Kidney epithelial cell (primary cell): Measurements from ENCODE around the gene MAPK8IP2. TPM values are rescaled to one million over a fixed set of nuclear protein-coding genes. Genes with fewer than 3 reads are reported as not detected.

Source experiments
- DNase-seq: peaks from one replicate; pipeline ENCODE4 v3.0.0-alpha.2; 2010; ENCODE audit warnings: low read depth
- H3K27me3 ChIP-seq: 2 replicates; pipeline ENCODE4 v1.6.0; 2011; ENCODE audit warnings: low read length; ENCODE audit not compliant: control insufficient read depth, insufficient read depth
- H3K36me3 ChIP-seq: 2 replicates; pipeline ENCODE4 v1.5.1; 2011; ENCODE audit warnings: low read length; ENCODE audit not compliant: control insufficient read depth, insufficient read depth
- H3K4me3 ChIP-seq: 2 replicates; pipeline ENCODE4 v1.5.1; 2011; ENCODE audit warnings: low read depth, mild to moderate bottlenecking, control low read depth, low read length
- CTCF ChIP-seq: IDR thresholded peaks from 2 replicates; pipeline ENCODE4 v1.5.1; 2011; ENCODE audit warnings: mild to moderate bottlenecking, moderate library complexity, low read length, control low read depth, inconsistent platforms; ENCODE audit not compliant: insufficient read depth, poor library complexity, severe bottlenecking
- total RNA-seq: library from RNA; depleted of rRNA; stranded (reverse); fragments of >200 nt; gene quantifications from 2 replicates; pipeline ENCODE4 v1.2.3, GENCODE V29; 2015

Gene MAPK8IP2
- total RNA-seq, 1 donor from 2014 or later = 0.84 TPM

- Histone ChIP-seq H3K27me3 (peaks cover 19% of the 10 kb centered on the region), H3K4me3 (peak overlapping the region; percentile 73), H3K36me3 (no peaks in the 10 kb centered on the region)
- no peak for TF ChIP-seq CTCF
- no peak for DNase-seq
These were observed 19.3 kb upstream of the MAPK8IP2 start for GRCh38 chr22:50581031-50581949.

DNA sequence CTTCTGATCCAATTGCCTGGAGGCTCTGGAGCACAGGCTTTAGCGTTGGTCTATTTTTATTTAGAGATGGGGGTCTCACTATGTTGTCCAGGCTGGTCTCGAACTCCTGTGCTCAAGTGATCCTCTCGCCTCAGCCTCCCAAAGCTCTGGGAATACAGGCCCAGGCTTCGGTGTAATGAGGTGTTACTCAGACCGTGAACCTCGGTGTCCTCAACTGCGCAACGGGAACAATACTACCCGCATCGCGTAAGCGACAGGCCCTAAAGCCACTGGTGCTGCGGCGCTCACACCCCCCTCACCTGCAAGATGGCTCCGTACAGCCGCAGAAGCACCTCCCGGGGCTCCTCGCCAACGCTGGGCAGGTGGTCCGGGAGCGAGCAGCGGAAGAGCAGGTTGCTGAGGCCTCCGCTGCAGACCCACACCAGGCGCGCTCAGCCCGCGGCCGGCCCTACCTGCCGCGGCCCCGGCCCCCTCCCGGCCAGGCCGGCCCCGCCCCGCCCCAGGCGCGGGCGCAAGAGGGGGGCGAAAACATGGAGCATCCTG, 18.6 kb upstream of the MAPK8IP2 start:
- TF ChIP-seq CTCF = no peak
- peak overlapping the region; percentile 73 for H3K4me3 ChIP-seq

DNA sequence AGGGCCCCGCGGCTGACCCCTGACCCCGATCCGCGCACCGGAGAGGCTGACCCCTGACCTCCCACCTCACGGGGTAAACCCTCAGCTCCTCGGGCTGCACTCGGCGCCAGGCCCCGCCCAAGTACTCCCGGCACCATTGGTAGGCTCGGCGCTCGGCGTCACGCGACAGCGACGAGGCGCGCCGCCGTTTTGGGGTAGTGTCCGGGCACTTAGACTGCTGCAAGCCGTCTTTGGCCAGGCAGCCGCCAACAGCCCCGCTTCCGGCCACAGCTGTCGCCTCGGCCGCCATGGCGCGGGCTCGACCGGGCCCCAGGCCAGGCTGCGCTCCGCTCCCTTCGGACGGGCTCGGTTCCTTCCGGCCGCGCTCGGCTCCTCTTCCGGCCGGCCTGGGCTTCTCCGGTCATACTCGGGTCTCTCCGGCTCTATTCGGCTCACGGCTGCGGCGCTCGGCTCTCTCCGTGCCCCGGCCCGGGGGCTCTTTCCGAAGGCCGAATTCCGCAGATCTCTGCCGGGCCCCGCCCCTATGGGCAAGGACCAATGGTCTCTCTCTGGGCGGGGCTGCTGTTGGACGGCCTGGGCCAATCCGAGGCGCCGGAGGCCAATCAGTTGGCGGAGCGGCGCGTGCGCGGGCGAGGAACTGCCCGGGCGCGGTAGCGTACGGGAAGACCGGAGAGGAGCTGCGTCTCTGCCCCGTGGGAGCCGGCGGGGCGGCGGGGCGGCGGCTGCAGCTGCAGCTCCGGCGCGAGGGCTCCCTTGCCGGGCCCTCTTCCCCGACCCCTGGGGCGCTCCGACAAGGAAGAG, 17.9 kb upstream of the MAPK8IP2 start, which contains the start of gene CHKB:
TSS of gene CHKB (minus strand) at position 357 of the 801 bp plus-strand sequence. CDS start at position 289, 68 bp downstream.
- no peak for TF ChIP-seq CTCF
- H3K27me3 ChIP-seq = peaks cover 12% of the 10 kb centered on the region
- H3K36me3 ChIP-seq = no peaks in the 10 kb centered on the region
- peak; percentile 85 for DNase-seq
- H3K4me3 ChIP-seq = peak within 1 kb of the TSS; percentile 83

More for the DNA sequence above, 18.6 kb upstream of the MAPK8IP2 start:
- DNase-seq = no peak
- H3K36me3 ChIP-seq = no peaks in the 10 kb centered on the region
- peaks cover 18% of the 10 kb centered on the region for H3K27me3 ChIP-seq

DNA sequence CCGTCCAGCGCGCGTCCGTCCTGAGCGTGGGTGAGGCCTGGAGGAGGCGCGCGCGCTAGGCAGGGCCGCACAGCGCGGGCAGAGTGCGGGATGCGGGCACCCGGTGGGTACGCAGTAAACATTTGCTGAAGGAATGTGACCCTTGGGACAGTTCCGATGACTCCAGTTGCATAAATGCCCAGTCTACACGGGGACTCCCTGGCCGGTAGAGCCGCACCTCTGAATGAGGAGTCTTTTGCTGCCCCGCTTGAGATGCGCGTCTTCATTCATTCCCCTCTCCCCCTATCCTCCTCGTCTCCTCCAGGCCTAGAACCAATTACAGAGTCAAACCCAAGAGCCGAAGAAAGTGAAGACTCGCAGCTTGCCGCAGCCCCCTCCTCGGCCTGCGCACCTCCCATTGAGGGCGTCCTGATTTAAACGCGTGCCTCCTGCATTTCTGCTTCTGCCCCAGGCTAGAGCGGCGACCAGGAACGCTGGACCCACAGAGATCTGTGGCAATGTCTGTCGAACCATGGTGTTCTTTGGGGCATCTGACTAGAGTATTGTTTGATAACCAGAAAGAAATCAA, 17.2 kb upstream of the MAPK8IP2 start:
- no peak for DNase-seq
- TF ChIP-seq CTCF = no peak
- no peaks in the 10 kb centered on the region for H3K36me3 ChIP-seq

GRCh38 chr22:50584106-50585096, 16.2 kb upstream of the MAPK8IP2 start:
- no peaks in the 10 kb centered on the region for H3K36me3 ChIP-seq
- no peak for TF ChIP-seq CTCF
- H3K27me3 ChIP-seq = peaks cover under 1% of the 10 kb centered on the region
- no peak for DNase-seq
- H3K4me3 ChIP-seq = no peak overlapping the region

More for the DNA sequence above, 17.2 kb upstream of the MAPK8IP2 start:
- Histone ChIP-seq H3K27me3 (peaks cover 6% of the 10 kb centered on the region), H3K4me3 (peak overlapping the region; percentile 83)
